ENCODE results near the gene PIK3C2G. TPM values are rescaled to one million over a fixed set of nuclear protein-coding genes. Genes with fewer than 3 reads are reported as not detected.

Gene PIK3C2G
- total RNA-seq, 1 experiment from 2014 or later, result not detected

GRCh38 chr12:18467620-18468245, 206.4 kb downstream of the PIK3C2G start:
- no peaks in the 10 kb centered on the region for H3K9me3 ChIP-seq (ENCODE audit: control insufficient read depth, insufficient read depth, low read depth, low read length)
- H3K4me3 ChIP-seq (ENCODE audit: low read depth in 2 of 2, low read length in 2 of 2), result no peak overlapping the region
- ATAC-seq (no peak), DNase-seq (ENCODE audit: low read depth, low spot score) (no peak)
- no TSS peak for BruUV-seq (replicated peaks)
- no peaks in the 10 kb centered on the region for H3K4me1 ChIP-seq (ENCODE audit: control insufficient read depth, insufficient read depth, low read length)
- ChIA-PET CTCF (no interaction called here), POLR2A (no interaction called here)
- H3K27me3 ChIP-seq (ENCODE audit: control insufficient read depth, insufficient read depth, low read length), result no peaks in the 10 kb centered on the region
- no peak for TF ChIP-seq REST (IDR thresholded peaks at IDR 0.05; ENCODE audit: insufficient read depth in 1 of 2, low read depth in 2 of 2, low read length in 1 of 2)
- TF ChIP-seq POLR2AphosphoS5 (IDR thresholded peaks at IDR 0.05; ENCODE audit: low read depth, low read length), result no peak
- no peak for TF ChIP-seq CTCF (IDR thresholded peaks at IDR 0.05)
- no peak for TF ChIP-seq TCF7L2 (IDR thresholded peaks at IDR 0.05; ENCODE audit: low read depth, low read length)
- no peak for TF ChIP-seq SIN3A (IDR thresholded peaks at IDR 0.05; ENCODE audit: borderline replicate concordance, insufficient read depth, low read depth, low read length)
- no peaks in the 10 kb centered on the region for H3K36me3 ChIP-seq (ENCODE audit: control insufficient read depth, insufficient read depth, low read length)
- intact Hi-C loops (cut with micrococcal nuclease; ENCODE audit: unreplicated experiment), result no loop called here
- in situ Hi-C loops (cut with HindIII; ENCODE audit: low pct_unique_long_range_greater_than_20kb, low sequenced_read_pairs), result no loop called here
- H3K27ac ChIP-seq (ENCODE audit: low read length), result no peak overlapping the region

GRCh38 chr12:18468246-18469075, 207.1 kb downstream of the PIK3C2G start:
- no peak for TF ChIP-seq REST (IDR thresholded peaks at IDR 0.05; ENCODE audit: insufficient read depth in 1 of 2, low read depth in 2 of 2, low read length in 1 of 2)
- TF ChIP-seq CTCF (IDR thresholded peaks at IDR 0.05), result no peak
- no peak for TF ChIP-seq SIN3A (IDR thresholded peaks at IDR 0.05; ENCODE audit: borderline replicate concordance, insufficient read depth, low read depth, low read length)
- DNase-seq (ENCODE audit: low read depth, low spot score) (no peak), ATAC-seq (no peak)
- in situ Hi-C loops (cut with HindIII; ENCODE audit: low pct_unique_long_range_greater_than_20kb, low sequenced_read_pairs), result no loop called here
- ChIA-PET CTCF (no interaction called here), POLR2A (no interaction called here)
- Histone ChIP-seq H3K4me3 (ENCODE audit: low read depth in 2 of 2, low read length in 2 of 2) (no peak overlapping the region), H3K27ac (ENCODE audit: low read length) (no peak overlapping the region), H3K27me3 (ENCODE audit: control insufficient read depth, insufficient read depth, low read length) (no peaks in the 10 kb centered on the region), H3K9me3 (ENCODE audit: control insufficient read depth, insufficient read depth, low read depth, low read length) (no peaks in the 10 kb centered on the region), H3K36me3 (ENCODE audit: control insufficient read depth, insufficient read depth, low read length) (no peaks in the 10 kb centered on the region), H3K4me1 (ENCODE audit: control insufficient read depth, insufficient read depth, low read length) (no peaks in the 10 kb centered on the region)
- intact Hi-C loops (cut with micrococcal nuclease; ENCODE audit: unreplicated experiment), result no loop called here
- no TSS peak for BruUV-seq (replicated peaks)
